NT2/D1 (cell line): ENCODE results near the gene CLMP.

Source experiments
- YY1 ChIP-seq: IDR thresholded peaks from 2 replicates; pipeline ENCODE4 v1.6.1; 2011; ENCODE audit not compliant: insufficient read length, insufficient read depth
- ZNF274 ChIP-seq: IDR thresholded peaks from 2 replicates; pipeline ENCODE4 v1.6.1; 2011; ENCODE audit warnings: mild to moderate bottlenecking, low read depth, low read length

DNA sequence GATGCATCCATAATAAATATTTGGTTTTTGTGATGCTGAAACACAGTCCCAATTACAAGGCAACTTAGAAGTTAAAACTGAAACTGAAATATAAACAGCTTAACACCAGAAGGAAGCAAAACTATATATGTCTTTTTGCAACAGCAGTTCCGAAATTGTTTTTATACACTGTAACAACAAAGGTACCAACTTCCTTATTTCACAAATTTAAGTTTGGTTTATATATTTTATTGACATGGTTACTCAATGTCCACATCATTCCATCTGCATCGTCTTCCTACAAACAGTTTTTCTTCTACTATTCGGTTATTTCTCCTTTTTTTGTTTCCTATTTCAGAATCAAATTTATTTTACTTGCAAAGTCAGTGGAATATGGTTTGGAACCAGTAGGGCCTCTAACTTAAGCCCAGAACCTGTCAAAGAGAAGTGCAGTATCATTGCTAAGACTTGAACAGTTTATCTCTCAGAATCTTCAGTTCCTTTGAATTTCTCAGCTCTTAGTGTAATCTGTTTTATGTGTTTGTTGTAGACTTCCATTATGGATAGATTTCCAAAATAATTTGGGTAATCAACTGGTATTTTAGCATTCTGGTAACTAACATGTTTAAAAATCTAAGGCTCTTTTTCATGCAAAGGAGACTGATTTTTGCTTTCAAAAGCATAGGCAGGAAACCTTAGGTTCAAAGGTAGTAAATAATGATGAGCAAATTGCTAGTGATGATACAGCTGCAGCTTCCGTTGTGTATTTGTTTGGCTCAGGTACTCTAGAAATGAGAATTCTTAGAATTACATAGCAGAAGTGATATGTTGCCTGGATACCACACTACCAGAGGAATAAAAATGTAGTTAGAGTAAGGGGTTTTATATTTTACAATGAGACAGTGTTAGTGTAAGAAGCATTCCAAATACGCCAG, 124.9 kb downstream of the CLMP start:
- TF ChIP-seq ZNF274 = no peak
- TF ChIP-seq YY1 = no peak
